EL (cell line): Measurements from ENCODE around the gene HIPK2.
A peak's percentile ranks its signal among the peaks of the same experiment; 100 is the strongest.
"Not testable (repeated sequence)": the region's sequence is repeated elsewhere in the genome, so short reads cannot be mapped to it uniquely, and the experiment has no call there.

ENCODE experiments used
- DNase-seq: peaks from one replicate; pipeline ENCODE4 v3.0.0-alpha.2; 2016

HIPK2 gene

DNA sequence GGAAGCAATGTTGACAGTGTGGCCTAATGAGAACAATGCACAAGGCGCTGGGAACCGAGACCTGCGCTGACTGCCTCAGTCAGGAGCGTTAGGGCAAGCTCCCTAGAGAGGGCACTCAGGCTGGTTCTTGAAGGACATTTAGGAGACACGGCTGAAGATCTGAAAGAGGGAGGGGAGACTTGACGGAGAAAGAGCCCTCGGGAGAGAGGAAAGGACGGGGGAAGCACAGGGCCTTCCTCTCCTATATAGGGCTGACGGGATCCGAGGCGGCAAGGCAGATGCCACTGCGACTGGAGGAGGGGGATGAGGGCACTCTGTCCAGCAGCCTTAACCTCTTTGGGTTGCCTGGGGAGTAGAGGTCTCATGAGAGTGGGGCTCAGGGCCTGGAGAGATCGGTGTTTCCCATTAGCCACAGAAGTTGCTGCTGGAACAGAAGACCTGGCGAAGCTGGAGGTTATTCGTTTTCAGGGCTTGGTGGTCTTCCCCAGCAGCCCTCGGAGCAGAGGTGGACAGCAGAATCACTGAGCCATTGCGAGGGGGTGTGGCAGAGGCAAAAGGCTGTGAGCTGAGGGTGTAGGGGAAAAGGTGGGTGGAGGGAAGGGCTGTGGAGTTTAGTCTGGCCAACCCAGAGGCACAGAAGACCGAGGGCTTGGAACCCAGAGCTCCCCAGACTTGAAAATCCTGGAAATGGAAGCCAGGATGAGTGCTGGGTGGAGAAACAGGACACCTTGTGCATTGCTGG lies 218.3 kb downstream of the HIPK2 start:
- no peak for DNase-seq

DNA sequence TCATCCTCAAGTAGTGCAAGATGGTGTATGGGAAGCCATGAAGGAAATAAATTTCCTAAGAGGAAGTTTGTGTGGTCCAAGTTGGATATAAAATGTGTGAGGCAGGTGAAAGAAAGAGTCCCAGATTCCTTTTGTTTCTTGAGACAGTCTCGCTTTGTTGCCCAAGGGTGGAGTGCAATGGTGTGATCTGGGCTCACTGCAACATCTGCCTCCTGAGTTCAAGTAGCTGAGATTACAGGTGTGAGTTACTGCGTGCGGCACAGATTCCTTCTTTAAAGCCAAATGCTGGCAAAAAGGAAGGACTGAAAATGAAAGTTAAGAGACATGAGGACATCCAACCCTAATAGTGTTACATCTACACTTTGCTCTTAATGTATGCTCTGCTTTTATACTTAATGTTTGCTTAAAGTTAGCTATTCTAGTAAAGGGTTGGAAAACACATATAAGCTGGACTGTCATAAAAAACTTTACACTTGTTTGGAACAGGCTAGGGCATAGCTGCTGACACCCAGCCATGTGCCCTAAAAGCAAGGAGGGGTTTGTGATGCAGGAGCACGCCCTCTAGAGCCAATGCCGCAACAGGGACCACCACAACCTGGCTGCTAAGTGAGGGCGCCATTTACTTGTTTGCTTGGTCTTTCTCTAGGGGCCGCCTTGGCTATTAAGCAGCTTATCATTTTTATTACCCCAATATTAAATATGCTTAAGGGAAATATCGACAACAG lies 219.8 kb downstream of the HIPK2 start:
- DNase-seq: no peak

DNA sequence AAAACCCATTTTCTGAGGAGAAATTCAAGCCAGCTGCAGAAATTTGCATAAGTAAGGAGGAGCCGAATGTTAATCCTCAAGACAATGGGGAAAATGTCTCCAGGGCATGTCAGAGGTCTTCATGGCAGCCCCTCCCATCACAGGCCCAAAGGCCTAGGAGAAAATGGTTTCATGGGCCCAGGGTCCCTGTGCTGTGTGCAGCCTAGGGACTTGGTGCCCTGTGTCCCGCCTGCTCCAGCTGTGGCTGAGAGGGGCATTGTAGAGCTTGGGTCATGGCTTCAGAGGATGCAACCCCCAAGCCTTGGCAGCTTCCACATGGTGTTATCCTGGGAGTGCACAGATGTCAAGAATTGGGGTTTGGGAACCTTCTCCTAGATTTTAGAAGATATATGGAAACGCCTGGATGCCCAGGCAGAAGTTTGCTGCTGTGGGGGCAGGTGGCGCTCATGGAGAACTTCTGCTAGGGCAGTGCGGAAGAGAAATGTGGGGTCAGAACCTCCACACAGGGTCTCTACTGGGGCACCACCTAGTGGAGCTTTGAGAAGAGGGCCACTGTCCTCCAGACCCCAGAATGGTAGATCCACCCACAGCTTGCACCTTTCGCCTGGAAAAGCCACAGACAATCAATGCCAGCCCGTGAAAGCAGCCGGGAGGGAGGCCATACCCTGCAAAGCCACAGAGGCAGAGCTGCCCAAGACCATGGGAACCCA lies 223.7 kb downstream of the HIPK2 start:
- DNase-seq: not testable (repeated sequence)

DNA sequence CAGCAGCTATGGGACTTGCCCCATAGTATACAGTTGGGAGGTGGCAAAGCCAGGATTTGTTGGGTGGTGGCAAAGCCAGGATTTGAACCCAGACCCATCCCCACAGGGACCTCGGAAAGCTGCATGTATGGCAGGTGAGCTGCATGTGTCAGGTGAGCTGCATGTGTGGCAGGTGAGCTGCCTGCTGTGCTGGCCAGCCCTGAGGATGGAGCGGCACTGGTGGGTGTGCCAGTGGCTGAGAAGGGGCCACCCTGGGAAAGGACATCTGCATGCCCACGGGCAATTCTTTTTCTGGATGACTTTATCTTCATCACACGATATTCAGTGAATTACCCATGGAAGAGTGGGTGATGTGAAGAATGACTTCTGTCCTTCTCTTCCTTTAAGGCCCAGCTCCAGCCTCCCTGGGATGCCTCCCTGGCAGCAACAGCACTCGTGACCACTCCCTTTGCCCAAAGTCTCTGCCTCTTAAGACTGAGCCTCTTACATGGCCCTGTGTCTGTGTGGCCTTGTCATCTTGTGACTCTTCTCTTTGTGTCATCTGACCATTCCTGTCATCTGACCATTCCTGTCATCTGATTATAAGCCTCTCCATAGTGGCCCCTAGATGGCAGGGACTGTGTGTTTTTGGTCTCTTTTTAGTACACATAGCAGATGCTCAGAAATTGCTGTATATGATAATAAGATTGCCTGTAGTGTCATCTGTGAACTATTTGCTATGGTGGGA lies 229.3 kb downstream of the HIPK2 start:
- no peak for DNase-seq

DNA sequence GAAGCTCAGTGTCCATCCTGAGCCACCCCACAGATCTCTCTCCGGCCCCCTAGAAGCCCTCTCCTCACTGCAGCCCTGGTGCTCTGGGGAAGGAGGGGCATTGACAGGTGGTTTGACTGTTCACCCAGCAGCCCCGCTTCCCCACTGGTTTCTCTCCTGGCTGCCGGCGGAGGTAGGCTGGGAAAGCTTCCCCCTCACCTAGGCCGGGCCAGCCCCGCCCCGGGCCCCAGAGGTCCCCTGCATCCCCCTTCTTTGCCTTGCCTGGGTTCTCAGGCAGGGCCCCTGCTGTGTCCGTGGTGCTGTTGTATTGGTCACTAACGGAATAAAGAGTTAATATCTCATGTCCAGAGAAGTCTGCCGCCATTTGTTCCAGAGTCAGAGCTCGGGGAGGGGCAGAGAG lies 233.2 kb downstream of the HIPK2 start:
- DNase-seq: no peak

DNA sequence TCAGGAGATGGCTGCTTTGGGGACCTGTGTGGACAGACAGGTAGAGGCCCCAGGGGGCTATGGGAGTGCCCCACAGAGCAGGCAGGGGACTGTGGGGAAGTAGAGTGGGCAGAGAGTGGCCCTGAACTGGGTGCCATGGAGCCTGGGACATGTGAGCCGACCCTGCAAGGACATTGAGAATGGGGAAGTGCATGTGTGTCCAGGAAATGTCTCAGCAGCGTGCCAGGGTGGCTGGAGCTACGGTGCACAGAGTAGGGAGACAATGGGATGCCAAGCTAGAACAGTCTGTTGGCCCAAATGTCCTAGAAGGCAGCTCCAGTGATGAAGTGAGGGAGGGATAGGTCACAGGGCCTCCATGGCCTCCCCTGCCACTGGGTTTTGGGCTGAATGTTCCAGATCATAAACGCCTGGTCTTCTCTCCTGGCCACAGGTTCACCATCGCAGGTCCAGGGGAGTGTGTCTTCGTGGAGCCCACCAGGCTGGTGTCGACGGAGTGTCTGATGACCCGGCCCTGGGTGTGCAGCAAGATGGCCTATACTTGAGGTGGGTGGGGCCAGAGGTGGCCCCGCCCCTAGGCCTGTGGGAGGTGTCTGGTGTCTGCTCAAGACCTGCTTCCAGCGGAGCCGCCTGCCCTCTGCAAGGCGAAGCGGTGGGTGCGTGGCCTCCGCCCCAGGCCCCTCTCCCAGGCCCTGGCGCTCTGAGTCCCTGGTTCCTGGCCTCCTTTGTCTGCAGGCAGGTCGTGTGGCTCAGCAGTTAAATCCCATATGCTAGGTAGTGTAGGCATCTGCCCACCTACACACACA lies 233.8 kb downstream of the HIPK2 start:
- DNase-seq: no peak

DNA sequence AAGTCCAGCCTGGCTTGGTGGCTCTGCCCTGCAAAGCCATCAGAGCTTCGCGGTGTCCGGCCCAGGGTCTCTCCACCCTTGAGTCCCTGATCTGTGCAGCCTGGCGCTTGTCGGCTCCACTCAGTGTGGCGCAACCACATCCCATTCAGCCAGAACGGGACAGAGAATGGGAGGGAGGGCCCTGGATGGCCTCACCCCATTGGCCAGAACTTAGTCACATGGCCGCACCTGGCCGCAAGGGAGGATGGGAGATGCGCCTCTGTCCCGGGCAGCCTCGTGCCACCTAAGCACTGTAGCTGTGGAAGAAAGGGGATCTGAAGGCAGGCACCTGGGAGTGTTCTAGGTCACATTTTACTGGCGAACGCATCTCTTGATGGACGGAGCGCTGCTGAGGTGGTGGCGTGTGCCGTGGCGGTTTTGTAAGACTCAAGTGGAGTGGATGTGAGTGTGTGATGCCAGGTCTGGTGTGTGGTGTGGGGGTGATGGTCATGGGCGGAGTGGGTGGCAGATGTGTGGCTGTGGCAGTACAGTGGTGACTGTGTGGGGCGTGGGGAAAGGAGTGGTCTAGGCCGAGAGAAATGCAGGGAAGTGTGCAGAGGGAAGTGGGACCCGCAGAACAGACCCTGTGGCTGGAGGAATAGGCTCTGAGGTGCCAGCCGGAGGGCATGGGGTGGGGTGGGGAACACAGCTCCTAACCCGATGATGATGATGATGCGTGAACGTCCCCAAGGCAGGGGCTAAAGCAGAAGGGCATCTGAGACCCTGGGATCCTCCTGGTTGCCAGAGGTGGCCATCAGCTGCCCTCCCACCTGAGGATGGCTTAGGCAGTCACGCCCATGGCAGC lies 235.3 kb downstream of the HIPK2 start:
- no peak for DNase-seq

DNA sequence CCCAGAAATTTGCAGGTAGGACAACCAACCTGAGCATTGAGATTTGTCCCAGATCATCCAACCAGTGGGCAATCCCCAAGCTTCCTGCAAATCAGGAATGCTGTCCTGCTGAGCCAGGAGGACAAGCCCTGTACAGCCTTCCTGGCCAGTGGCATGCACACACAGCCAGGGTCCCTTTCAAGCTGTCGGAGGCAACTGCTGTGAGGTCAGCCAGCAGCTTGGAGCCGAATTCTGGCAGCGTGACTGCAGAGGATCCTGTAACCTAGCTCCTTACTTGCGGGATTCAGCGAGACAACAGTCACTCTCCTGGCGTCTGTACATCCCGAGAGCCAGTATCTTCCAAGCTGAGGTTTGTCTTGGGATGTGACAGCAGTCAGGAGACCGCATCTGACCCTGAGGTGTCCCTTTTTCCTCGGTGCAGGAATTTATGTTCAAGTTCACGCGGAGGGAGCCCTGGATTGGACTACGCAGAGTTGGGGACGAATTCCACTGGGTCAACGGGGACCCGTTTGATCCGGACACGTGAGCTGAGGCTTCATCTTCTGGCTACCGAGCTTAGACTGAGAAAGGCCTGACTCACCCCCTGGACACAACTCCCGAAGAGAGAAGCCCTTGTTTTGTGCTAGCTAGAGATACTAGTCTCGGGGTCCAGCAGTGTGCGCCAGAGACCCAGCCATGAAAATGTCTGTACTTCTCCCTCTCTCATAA lies 236.0 kb downstream of the HIPK2 start:
- DNase-seq: no peak

DNA sequence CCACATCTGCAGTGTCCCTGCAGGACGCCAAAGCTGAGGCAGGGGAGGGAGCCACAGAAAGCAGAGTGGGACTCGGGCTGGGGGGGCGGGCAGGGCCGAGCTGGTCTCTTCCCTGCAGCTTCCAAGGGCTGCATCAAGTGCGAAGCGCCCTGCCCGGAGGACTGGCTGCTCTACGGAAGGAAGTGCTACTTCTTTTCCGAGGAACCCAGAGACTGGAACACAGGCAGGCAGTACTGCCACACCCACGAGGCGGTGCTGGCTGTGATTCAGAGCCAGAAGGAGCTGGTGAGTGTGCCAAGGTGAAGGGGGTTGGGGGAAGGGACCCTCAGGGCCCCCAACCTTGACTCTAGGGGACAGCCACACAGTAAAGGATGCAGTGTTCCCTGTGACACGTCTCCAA lies 237.6 kb downstream of the HIPK2 start:
- no peak for DNase-seq

DNA sequence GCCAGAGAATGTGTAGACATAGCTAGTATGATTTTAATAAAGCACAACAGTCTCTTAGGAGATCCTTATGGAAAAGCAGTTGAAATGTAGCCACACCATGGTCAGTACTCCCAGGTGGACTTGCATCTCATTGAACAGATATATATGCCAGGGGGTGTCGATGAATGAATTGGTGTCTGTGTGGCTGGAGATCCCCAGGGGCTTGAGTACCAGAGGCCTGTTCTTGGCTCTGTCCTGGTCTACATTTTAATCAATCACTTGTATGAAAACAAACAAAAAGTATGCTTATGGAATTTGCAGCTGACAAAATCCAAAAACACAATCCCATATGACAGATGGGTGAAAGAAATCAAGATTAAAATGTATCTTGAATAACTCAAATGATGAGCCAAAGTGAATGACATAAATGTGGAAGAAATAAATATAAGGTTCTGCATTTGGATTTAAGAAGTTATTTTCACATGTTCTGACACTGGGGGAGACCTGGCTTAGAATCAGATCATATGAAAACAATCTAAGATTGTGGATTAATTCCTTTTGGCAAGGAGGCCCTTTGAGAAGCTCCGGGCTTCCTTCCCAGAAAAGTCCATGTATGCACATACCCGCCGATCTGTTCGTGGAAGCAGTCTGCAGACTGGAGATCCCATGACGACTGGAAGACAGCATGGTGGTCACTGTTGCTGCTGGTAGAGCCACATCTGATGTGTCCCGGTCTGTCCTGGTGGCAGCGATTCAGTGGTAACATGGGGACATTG lies 238.7 kb downstream of the HIPK2 start:
- DNase-seq: no peak

DNA sequence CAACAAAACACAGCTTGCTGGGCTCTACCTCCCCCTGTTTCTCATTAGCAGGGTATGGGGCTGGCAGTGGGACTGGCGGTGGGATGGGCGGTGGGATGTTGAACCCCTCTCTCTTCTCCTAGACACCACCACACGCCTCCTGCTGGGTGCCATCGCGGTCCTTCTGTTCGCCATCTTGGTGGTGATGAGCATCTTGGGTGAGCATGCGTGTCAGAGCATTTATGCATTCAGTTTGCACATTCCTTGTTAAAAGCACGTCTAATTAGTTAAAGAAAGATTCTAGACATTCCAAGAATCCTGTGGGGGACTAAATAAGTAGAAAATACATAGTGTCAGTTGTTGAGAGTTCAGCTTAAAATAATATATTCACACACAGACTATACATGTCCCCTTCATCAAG lies 241.6 kb downstream of the HIPK2 start:
- no peak for DNase-seq

DNA sequence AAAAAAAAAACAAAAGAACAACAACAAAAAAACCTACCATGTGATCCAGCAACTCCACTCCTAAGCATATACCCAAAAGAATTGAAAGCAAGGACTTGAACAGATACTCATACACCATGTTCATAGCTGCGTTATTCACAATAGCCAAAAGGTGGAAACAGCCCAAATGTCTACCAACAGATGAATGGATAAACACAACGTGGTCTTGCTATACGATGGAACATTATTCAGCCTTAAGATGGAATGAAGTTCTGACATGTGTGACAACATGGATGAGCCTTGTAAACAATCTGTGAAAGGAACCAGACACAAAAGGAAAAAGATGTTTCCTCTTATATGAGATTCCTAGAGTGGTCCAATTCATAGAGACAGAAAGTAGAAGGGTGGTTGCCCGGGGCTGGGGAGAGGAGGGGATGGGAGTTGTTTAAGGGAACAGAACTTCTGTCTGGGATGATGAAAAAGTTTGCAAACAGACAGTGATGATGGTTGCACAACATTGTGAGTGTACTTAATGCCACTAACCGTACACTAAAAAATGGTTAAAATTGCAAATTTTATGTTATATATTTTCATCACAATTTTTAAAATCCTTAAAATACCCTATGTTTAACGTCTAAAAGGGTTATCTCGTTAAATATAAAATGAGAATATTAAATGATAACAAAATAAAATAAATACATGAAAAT lies 242.7 kb downstream of the HIPK2 start:
- no peak for DNase-seq

DNA sequence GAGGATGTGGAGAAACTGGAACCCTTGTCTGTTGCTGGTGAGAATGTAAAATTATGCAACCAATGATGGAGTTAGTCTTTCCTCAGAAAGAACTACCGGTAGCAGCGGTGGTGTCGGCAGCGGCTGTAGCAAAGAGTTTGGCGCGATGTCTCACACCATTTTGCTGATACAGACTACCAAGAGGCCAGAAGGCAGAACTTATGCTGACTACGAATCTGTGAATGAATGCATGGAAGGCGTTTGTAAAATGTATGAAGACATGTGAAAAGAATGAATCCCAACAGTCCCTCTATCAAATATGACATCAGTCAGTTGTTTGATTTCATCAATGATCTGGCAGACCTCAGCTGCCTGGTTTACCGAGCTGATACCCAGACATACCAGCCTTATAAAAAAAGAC lies 243.7 kb downstream of the HIPK2 start:
- no peak for DNase-seq

DNA sequence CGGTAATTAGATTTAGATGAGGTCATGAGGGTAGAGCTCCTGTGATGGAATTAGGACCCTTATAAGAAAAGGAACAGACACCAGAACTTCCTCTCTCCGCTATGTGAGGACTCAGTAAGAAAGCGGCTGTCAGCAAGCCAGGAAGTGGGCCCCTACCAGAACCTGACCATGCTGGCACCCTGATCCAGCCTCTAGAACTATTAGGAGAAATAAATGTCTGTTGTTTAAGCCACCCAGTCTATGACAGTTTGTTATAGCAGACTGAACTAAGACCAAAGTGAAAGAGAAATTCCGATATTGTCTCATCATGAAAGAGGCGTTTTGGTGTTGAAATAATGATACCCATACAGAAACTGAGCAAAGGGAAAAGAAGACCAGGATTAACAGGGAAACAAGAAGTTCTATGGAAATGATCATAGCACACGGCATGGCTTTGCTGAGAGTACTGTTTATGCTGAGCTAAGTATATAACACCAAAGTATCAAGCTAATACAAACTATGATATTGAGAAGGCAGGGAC lies 245.1 kb downstream of the HIPK2 start:
- DNase-seq: no peak

DNA sequence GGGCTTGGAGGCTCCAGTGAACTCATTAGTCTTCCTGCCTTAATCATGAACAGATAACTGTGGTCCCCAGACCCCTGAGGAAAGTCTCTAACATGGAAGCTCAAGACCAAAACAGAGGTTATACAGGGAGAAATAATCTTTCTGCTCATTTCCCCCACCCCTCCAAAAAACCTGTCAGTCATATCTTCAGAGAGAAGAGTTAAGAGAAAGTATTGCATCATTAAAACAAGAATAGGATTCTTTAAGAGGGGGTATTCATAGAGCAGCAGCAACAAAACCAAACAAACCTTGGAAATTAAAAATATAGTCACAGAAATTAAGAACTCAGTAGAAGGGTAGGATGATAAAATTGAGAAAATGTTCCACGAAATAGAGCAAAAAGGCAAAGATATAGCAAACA lies 246.7 kb downstream of the HIPK2 start:
- DNase-seq: no peak

DNA sequence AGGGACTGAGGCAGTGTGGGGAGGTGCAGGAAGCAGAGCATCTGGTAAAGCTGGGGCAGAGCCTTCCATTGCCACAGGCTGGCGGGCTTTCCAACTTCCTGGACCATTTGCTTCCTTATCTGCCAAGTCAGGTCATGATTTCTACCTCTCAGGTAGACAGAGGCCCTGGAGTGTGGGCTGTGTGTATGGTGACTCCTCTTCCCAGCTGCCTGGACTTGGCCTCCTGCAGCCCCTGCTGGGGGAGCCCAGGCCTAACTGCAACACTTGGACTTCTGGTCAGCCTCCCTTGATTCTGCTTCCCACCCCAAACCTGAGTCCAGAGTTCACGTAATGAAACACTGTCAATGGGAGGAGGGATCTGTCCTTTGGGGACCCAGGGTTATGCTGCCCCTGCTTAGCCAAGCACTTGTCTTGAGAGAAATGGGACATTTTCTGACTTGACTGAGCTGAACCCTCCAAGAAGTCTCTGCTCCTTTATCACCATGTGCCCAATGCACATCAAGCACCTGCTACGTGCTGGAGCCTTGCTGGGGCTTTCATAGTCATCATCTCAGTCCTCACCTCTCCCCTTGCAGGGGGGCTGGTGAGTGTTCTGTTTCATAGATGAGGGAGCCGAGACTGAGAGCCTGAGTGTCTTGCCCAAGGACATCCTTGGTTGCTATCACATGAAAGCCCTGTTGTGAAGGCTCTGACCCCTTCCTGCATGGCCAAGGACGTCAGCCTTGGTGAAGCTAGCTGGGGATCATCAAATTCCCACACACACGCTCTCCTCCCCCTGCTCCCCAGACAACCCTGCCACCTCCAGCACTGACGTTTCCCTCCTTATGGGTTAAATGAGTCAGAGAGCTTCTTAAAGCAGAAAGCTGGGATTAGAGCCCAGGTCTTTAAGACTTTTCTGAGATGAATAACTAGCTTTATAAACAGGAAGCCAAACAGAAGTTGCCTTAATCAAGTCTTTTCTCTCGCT lies 250.9 kb downstream of the HIPK2 start:
- peak; percentile 81 for DNase-seq

DNA sequence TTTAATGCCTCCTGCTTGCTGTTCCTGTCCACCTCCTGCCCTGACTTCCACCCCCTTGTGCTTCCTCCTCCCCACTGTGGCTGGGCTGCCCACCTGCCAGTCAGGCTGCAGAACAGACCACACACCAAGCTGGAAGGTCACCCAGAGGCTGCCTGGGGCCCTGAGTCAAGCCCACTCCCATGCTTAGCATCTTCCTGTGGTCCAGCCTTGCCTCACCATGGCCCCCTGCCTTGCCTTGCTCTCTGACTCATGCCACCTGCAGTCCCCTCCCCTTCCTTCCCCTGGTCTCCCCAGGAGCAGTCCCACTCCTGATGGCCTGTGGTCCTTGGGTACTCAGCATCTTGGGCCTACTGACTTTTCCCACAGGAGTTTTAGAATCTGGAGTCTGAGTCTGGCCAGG lies 252.0 kb downstream of the HIPK2 start:
- DNase-seq: no peak

DNA sequence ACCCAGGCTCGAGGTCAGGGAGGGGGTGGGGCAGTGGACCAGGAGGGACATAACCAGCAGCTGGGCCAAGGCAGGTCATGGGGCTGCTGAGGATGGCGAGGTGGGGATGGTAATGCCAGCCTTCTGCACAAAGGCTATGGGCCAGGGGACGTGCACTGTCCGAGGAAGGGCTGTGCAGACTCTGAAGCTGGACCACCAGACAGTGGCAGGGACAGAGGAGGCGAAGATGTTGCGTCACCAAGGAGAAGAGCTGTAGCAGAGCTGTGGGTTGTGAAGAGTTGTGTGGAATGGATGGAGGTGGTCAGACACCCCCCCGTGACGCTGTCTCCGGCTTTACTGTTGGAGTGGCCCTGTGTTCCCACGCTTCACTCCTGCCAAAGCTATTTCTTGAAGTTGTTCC lies 252.6 kb downstream of the HIPK2 start:
- no peak for DNase-seq
